ENCODE data around the gene HDAC3.
"Not testable (repeated sequence)": the region's sequence is repeated elsewhere in the genome, so short reads cannot be mapped to it uniquely, and the experiment has no call there.

HDAC3 gene

GRCh38 chr5:141635646-141636045 is 1.0 kb downstream of the HDAC3 start:
- DNase-seq (ENCODE audit: low spot score), result no peak

- no peak for DNase-seq (ENCODE audit: low spot score)
Measured at GRCh38 chr5:141634720-141635119, 1.9 kb downstream of the HDAC3 start.

DNA sequence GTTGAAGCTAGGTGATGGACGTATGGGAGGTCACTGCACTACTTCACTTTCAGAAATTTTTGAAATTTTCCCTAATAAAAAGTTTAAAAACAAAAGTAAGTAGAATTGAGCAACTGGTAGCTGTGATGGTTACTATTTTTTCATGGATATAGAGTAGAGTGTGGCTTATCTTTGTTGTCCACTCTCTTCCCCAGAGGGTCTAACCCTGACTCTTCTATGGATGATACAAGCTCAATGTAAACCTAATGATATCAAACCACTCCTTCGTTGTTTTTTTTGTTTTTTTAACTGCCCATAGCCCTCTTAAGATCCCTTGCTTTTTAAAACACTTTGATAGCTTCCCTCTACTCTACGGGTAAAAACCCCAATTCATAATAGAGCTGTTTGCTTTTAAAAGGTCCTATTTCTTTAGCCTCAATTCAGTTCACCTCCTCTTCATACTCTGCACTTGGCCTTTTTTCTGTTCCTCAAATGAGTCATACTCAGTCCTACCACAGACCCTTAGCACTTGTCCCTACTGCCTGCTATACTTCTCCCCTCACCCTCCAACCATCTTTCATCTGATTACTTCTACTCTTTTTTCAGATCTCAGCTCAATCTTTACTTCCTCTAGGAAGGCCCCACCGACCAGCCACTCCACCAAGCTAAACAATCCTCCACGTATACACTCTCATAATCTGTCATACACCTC is 2.6 kb downstream of the HDAC3 start:
- no peak for DNase-seq (ENCODE audit: low spot score)

DNA sequence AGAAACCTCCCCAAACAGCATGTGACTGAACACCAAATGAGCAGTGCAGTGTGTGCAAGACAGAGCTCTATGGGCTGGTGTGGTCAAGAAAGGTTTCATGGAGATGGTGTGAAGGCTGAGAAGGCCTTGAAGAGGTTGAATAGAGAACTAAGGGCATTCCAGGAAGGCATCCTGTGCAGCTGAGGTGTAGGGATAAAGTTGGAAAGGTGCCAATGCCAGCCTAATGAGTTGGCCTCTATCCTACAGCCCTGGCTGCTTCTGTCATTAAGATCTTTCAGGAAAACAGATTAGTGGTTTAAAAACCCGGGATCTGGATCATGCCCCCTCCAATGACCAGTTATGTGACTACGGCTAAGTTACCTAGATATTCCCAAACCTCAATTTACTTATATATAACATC is 4.0 kb downstream of the HDAC3 start:
- no peak for DNase-seq (ENCODE audit: low spot score)

DNA sequence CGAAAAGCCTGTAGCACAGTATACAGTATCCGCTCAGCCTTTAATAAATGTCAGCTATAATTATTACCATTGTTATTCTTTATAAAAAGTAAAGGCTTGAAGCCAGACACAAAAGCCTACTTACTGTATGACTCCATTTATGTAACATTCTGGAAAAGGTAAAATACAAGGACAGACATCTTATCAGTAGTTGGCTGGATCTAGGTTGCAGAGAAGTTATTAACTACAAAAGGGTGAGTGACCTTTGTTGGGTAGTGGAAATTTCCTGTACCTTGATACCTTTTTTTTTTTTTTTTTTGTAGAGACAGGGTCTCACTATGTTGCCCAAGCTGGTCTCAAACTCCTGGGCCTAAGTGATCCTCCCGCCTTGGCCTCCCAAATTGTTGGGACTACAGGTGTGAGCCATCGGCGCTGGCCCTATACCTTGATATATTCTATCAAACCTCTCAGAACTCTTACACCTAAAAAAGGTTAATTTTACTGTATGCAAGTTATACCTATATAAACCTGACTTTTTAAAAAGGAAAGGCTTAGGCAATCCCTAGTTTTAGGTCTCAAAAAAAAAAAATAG is 6.0 kb downstream of the HDAC3 start:
- no peak for DNase-seq (ENCODE audit: low spot score)

GRCh38 chr5:141628175-141628788 is 8.4 kb downstream of the HDAC3 start:
- no peak for DNase-seq (ENCODE audit: low spot score)

GRCh38 chr5:141623611-141624010 is 13.0 kb downstream of the HDAC3 start:
- no peak for DNase-seq (ENCODE audit: low spot score)

DNA sequence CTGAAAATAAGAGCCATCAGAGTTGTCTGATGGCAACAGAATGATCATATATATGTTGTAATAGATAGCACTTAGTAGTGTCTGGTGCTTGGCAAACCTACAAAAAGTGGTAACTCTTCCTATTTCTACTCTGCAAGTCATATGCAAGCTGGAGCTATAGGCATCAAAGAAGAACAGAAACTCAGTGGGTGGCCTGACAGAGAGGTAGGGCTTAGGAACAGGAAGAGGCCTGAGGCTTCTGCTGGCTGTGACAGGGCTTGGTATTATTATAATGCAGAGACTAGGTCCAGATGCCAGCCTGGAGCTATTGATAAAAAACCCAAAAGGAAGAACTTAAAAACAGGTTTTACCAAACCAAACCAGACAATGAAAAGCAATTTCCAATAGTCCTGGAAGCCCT is 13.5 kb downstream of the HDAC3 start:
- no peak for DNase-seq (ENCODE audit: low spot score)

DNA sequence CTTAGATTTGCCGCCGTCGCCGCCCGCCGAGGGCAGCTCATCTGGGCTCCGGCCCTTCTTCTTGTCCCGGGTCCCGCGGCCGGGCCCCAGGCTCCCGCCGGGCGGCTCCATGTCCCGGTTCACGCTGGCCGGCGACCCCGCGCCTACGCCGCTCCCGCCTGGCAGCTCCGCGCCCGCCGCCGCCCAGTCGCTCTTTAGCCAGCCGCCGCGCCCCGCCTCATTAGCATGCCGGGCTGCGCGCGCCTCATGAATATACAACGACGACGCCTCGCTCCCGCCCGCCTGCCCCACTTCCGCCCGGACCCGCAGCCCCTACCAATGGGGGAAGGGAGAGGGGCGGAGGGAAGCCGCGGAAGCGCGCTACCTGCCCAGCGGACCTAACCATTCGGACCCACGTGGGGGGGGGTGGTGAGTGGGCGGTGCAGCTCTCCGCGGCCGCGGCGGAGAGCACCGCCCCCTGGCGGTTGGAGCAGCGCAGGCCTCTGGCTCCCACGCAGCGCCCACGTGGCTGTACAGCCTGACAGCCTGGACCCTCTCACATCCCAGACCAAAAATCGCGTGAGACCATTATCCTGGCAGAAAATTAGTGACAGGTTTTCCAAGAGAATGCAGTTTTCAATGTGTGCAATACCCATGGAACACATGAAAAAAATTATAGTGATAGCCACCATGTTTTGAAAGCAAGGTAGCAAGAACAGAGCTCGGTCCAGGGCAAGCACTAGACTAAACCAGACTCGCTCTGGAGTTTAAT is 17.7 kb downstream of the HDAC3 start, which contains the start of gene DIAPH1:
Gene DIAPH1, minus strand, starts transcription at position 197 of the 751 bp plus-strand sequence. Its CDS starts 86 bp downstream, at position 111.
- DNase-seq (ENCODE audit: low spot score), result peak; percentile 96

DNA sequence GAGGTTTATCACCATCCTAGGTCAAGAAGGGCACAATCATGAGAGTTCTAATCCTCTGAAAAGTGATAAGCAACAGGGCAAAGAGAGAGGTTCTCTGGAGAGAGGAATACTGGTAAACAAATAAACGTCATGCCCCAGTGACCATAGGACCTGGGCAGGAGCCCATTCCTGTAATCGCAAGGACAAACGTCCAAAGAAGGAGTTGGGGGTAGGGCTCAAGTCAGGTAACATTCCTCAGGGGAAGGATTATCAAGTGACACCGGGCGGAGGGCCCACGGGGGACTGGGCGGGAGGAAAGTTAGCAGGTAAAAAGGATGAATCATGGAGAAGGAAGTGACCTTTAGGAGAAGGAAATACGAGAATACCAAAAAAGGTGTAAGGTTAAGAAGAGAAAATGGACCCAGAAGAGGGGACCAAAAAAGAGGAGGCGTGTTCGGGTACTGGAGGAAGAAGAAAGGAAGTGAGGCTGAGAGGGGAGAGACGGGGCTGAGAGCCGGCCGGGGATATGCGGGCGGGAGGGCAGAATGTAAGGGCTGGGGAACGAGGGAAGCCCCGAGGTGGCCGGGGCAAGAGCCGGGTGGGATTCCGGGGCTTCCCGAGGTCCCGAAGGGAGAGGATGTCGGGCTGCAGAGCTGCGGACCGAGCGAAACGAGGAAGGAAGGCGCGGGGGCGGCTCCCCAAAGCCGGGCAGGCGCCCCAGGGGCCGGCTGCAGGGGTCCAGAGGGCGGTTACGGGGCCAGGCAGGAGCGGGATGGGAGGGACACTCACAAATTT is 18.4 kb downstream of the HDAC3 start:
- DNase-seq (ENCODE audit: low spot score), result peak; percentile 68

DNA sequence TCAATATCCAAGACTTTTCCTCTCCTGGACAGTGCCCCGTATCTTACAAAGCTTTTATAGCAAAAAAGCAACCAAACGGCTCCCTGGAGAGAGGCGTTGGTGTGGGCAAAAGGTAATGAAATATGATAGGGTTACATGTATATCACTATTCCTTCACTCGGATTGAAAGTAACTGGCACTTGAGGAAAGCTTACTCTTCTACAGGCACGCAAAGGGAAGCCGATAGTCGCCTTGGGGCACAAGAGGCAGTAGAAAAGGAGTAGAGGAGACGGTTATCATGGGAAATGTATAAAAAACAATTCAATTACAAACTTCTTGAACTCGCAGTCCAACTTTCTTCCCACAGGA is 19.0 kb downstream of the HDAC3 start:
- DNase-seq (ENCODE audit: low spot score), result no peak

DNA sequence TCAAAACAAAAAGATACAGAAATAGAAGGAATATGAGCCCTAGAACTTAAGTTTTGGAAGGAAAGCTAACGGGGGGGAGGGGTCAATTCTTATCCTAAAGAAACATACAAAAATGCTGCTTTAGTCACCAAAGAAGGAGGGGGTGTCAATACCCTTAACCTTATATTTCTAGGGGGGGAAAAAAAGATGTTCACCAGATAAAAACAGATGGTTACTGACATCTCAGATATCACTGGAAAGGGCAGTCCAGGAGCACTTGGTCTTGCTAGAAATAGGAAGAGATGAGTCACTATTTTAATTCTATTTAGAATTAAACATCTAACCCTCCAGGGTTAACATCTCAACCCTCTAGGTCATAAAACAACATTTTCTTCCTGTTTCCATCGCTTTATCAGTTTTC is 19.5 kb downstream of the HDAC3 start:
- no peak for DNase-seq (ENCODE audit: low spot score)

- DNase-seq (ENCODE audit: low spot score), result no peak
Measured at GRCh38 chr5:141615991-141616720, 20.5 kb downstream of the HDAC3 start.

GRCh38 chr5:141613344-141613743 is 23.3 kb downstream of the HDAC3 start:
- no peak for DNase-seq (ENCODE audit: low spot score)

DNA sequence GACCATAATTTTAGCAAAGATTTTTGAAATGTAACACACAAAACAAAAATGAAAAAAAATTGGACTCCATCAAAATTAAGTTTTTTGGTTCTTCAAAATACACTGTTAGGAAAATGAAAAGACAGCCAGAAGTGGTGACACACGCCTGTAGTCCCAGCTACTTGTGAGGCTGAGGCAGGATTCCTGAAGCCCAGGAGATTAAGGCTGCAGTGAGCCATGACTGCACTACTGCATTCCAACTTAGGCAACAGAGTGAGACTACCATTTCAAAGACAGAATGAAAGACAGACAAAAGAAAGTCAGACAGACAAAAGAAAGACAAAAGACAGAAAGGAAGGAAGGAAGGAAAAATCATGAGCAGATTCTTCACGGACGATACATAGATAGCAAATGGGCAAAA is 25.4 kb downstream of the HDAC3 start:
- DNase-seq (ENCODE audit: low spot score), result no peak

- not testable (repeated sequence) for DNase-seq (ENCODE audit: low spot score)
Measured at GRCh38 chr5:141609921-141610320, 26.7 kb downstream of the HDAC3 start.

DNA sequence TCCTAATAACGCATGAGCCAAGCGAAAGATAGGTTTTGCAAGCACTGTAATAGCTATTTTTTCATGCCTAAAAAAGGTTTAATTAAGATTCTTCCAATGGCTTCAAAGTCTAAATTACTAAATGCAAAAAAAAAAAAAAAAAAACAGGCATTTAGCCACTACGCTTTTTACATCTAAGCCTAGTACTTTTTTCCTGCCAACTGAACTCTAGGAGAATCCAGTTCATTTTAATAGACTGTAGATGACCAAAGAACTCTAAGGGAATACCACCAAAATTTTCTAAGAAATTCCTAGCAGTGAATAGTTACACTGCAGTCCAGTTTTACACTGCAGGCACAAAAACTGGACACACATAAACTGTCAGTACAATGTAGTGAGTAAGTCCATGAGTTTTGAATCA is 27.6 kb downstream of the HDAC3 start:
- DNase-seq (ENCODE audit: low spot score), result no peak

DNA sequence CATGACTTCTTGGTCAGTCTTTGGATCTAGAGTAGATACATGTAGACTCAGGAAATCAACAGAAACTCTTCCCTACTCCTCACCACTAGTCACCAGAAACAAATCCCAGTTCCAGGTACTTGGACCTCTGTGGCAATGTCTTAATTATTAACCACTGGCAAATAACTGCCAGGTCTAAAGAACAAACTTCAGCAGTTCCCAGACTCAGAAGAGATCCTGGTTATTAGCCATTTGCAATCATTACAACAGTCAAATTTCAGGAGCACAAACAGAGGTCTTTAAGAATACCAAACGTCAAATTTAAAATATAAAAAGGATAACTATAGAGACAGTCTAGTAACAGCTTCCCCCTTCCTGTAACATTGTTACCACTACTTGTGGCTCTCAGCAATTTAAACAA is 28.1 kb downstream of the HDAC3 start:
- DNase-seq (ENCODE audit: low spot score), result no peak

DNA sequence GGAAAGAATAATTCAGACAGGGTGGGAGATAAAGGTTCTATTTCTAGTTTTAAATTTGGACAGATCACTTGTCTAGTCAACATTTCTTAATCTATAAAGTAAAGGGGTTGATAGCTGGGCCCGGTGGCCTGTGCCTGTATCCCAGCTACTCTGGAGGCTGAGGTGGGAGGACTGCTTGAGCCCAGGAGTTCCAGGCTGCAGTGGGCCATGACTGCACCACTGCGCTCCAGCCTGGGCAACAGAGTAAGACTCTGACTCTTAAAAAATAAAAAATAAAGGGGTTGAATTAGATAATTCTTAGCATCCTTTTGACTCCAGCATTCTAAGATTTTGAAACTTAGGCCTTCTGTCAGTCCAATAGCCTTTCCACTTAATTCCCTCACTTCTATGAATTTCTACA is 28.6 kb downstream of the HDAC3 start:
- DNase-seq (ENCODE audit: low spot score), result no peak

- DNase-seq (ENCODE audit: low spot score), result no peak
Measured at GRCh38 chr5:141605523-141606277, 30.9 kb downstream of the HDAC3 start.

Data from SK-N-DZ (cell line).